Esophagus squamous epithelium (tissue), 5 donors: ENCODE data around the gene RTCB. TPM values are rescaled to one million over a fixed set of nuclear protein-coding genes. Genes with fewer than 3 reads are reported as not detected.

ENCODE experiments used
- DNase-seq: peaks from one replicate; lab custom pipeline; 2025; lab: John Stamatoyannopoulos, UW
- H3K27ac ChIP-seq, 4 donors: fragments of 200-600 bp; sonication (generic); one replicate each; pipeline ENCODE4 v1.5.1; 2016 to 2019; ENCODE audit warnings: mild to moderate bottlenecking in 1 of 4
- H3K27me3 ChIP-seq, 4 donors: fragments of 200-600 bp; sonication (generic); 1 replicate in 3 of 4; 2 replicates in 1 of 4; pipeline versions ENCODE4 v1.5.1 to v1.6.0; 2017 to 2021; ENCODE audit warnings: antibody characterized with exemption in 1 of 4
- H3K36me3 ChIP-seq, 3 donors: fragments of 200-600 bp; sonication (generic); one replicate each; pipeline ENCODE4 v1.5.1; 2016 to 2019
- H3K4me1 ChIP-seq, 3 donors: fragments of 200-600 bp; sonication (generic); one replicate each; pipeline ENCODE4 v1.5.1; 2017 to 2019
- H3K4me3 ChIP-seq, 4 donors: fragments of 200-600 bp; sonication (generic); 1 replicate in 3 of 4; 2 replicates in 1 of 4; pipeline ENCODE4 v1.5.1; 2016 to 2019; ENCODE audit warnings: mild to moderate bottlenecking in 2 of 4, moderate library complexity in 1 of 4
- H3K9me3 ChIP-seq, 3 donors: fragments of 200-600 bp; sonication (generic); one replicate each; pipeline ENCODE4 v1.5.1; 2016 to 2019
- CTCF ChIP-seq, 6 experiments: fragments of 450-650 bp in 4 of 6; fragments of 200-600 bp in 2 of 6; sonication (generic) in 2 of 6; IDR thresholded peaks; one replicate each; pipeline ENCODE4 v1.5.1; 2016 to 2019; ENCODE audit warnings: antibody characterized with exemption in 6 of 6, mild to moderate bottlenecking in 4 of 6, moderate library complexity in 4 of 6
- POLR2A ChIP-seq, 4 donors: fragments of 450-650 bp; IDR thresholded peaks; one replicate each; pipeline ENCODE4 v1.6.1; 2017; ENCODE audit warnings: antibody characterized with exemption in 4 of 4, mild to moderate bottlenecking in 4 of 4, moderate library complexity in 3 of 4
- WGBS, 2 donors: methylation state at CpG; one replicate each; pipeline ENCODE4 v1.1.5; 2018; 5-methylcytosine and 5-hydroxymethylcytosine counted together
- intact Hi-C: fragments of 100-400 bp; cut with DNase I; formaldehyde crosslinking; loops from one replicate; pipeline ENCODE4 v1.15.0; 2022
- total RNA-seq, 4 donors: library from RNA; depleted of rRNA; stranded (reverse); fragments of >200 nt; gene quantifications; one replicate each; pipeline ENCODE4 v1.1.0, GENCODE V29; 2016
- donor health status: DM: yes; HTN: yes; CAD: no.

RTCB gene
- total RNA-seq, 4 donors from 2014 or later, result 48.1 to 79.2 (median 70.9) TPM

- H3K27me3 ChIP-seq, result peaks cover 0 to 37% (median 0%) of the 10 kb centered on the region in 4 donors
- no peak for DNase-seq
- H3K4me1 ChIP-seq, result no peaks in the 10 kb centered on the region
- intact Hi-C loops, result no loop called here
- no peak overlapping the region for H3K4me3 ChIP-seq
- no peak for TF ChIP-seq CTCF (IDR thresholded peaks at IDR 0.05)
- no peak for TF ChIP-seq POLR2A (IDR thresholded peaks at IDR 0.05)
- H3K27ac ChIP-seq, result no peak overlapping the region
- 62 to 65% methylated on average over 5 of the region's 5 CpGs for WGBS, 2 donors
- no peaks in the 10 kb centered on the region for H3K36me3 ChIP-seq
- no peaks in the 10 kb centered on the region for H3K9me3 ChIP-seq
These were observed 68.1 kb downstream of the RTCB start for GRCh38 chr22:32343941-32344340.

- Histone ChIP-seq H3K4me1 (no peaks in the 10 kb centered on the region), H3K27me3 (peaks cover 0 to 37% (median 0%) of the 10 kb centered on the region in 4 donors), H3K9me3 (no peaks in the 10 kb centered on the region), H3K4me3 (no peak overlapping the region), H3K36me3 (no peaks in the 10 kb centered on the region), H3K27ac (no peak overlapping the region)
- intact Hi-C loops, result no loop called here
- DNase-seq, result no peak
- TF ChIP-seq CTCF (IDR thresholded peaks at IDR 0.05), result no peak
- TF ChIP-seq POLR2A (IDR thresholded peaks at IDR 0.05), result no peak
- 55 to 82% methylated on average over 2 of the region's 2 CpGs for WGBS, 2 donors
These were observed 69.1 kb downstream of the RTCB start for GRCh38 chr22:32342977-32343376.

GRCh38 chr22:32341122-32341740 is 70.8 kb downstream of the RTCB start:
- H3K36me3 ChIP-seq, result no peaks in the 10 kb centered on the region
- TF ChIP-seq POLR2A (IDR thresholded peaks at IDR 0.05), result no peak
- TF ChIP-seq CTCF (IDR thresholded peaks at IDR 0.05), result no peak
- peaks cover 0 to 37% (median 0%) of the 10 kb centered on the region in 4 donors for H3K27me3 ChIP-seq
- intact Hi-C loops, result no loop called here
- no peak for DNase-seq
- H3K4me1 ChIP-seq, result peaks cover 0 to 11% (median 0%) of the 10 kb centered on the region in 3 donors
- H3K9me3 ChIP-seq, result no peaks in the 10 kb centered on the region
- 72 to 77% methylated on average over 12 to 13 of the region's 13 CpGs for WGBS, 2 donors
- H3K4me3 ChIP-seq, result no peak overlapping the region
- no peak overlapping the region for H3K27ac ChIP-seq

GRCh38 chr22:32340411-32340810 is 71.6 kb downstream of the RTCB start:
- no peak overlapping the region for H3K27ac ChIP-seq
- 44 to 63% methylated on average over 10 of the region's 11 CpGs for WGBS, 2 donors
- DNase-seq, result no peak
- intact Hi-C loops, result no loop called here
- no peaks in the 10 kb centered on the region for H3K36me3 ChIP-seq
- peaks cover 0 to 18% (median 0%) of the 10 kb centered on the region in 3 donors for H3K4me1 ChIP-seq
- no peaks in the 10 kb centered on the region for H3K9me3 ChIP-seq
- no peak for TF ChIP-seq CTCF (IDR thresholded peaks at IDR 0.05)
- TF ChIP-seq POLR2A (IDR thresholded peaks at IDR 0.05), result no peak
- no peak overlapping the region for H3K4me3 ChIP-seq
- peaks cover 0 to 30% (median 0%) of the 10 kb centered on the region in 4 donors for H3K27me3 ChIP-seq

- TF ChIP-seq CTCF (IDR thresholded peaks at IDR 0.05) (no peak), POLR2A (IDR thresholded peaks at IDR 0.05) (no peak)
- peaks cover 0 to 34% (median 0%) of the 10 kb centered on the region in 4 donors for H3K27me3 ChIP-seq
- DNase-seq, result no peak
- no peaks in the 10 kb centered on the region for H3K9me3 ChIP-seq
- peaks cover 0 to 18% (median 0%) of the 10 kb centered on the region in 3 donors for H3K4me1 ChIP-seq
- H3K4me3 ChIP-seq, result no peak overlapping the region
- no peaks in the 10 kb centered on the region for H3K36me3 ChIP-seq
- 85 to 89% methylated on average over 19 to 20 of the region's 23 CpGs for WGBS, 2 donors
- intact Hi-C loops, result no loop called here
- H3K27ac ChIP-seq, result no peak overlapping the region
These were observed 72.6 kb downstream of the RTCB start for GRCh38 chr22:32339190-32340012.
